GM12878 (cell line): ENCODE measurements around the gene C11orf58. TPM values are rescaled to one million over a fixed set of nuclear protein-coding genes. Genes with fewer than 3 reads are reported as not detected.

Experiments
- ATAC-seq: fragments of 200-7000 bp; cut with Tn5 transposase; 3 replicates; pipeline ENCODE4 v1.9.1; 2020; ENCODE audit warnings: mild to moderate bottlenecking, moderate library complexity
- BruUV-seq: library from RNA; stranded (reverse); fragments of 400-500 nt; replicated peaks from 2 replicates; lab custom pipeline; 2021; lab: Mats Ljungman, UMichigan
- CTCF ChIA-PET: fragments of 300-600 bp; sonication (Branson Sonifier 250); formaldehyde crosslinking; extraction: SDS; loops from one replicate; lab custom pipeline; 2021; ENCODE audit warnings: inconsistent platforms; lab: Yijun Ruan, JAX
- POLR2A ChIA-PET: fragments of 350-600 bp; formaldehyde crosslinking; extraction: SDS; loops from one replicate; lab custom pipeline; 2021; ENCODE audit warnings: inconsistent platforms; lab: Charles Lee
- RAD21 ChIA-PET: fragments of 300-600 bp; sonication (Branson Sonifier 250); formaldehyde crosslinking; loops from one replicate; lab custom pipeline; 2023; ENCODE audit warnings: antibody characterized with exemption; ENCODE audit not compliant: unreplicated experiment; lab: Charles Lee
- SMC1A ChIA-PET: fragments of 300-600 bp; sonication (Branson Sonifier 250); formaldehyde crosslinking; loops from one replicate; lab custom pipeline; 2023; ENCODE audit not compliant: unreplicated experiment, uncharacterized antibody; lab: Charles Lee
- DNase-seq: peaks from one replicate; pipeline ENCODE4 v3.0.0-alpha.2; 2011; ENCODE audit warnings: low read depth, low spot score
- FAIRE-seq: peaks from 3 replicates; lab custom pipeline; 2011; peaks lifted over from hg19 to GRCh38; lab: Jason Lieb, UNC
- H2AFZ ChIP-seq: 2 replicates; pipeline ENCODE4 v1.6.0; 2011; ENCODE audit warnings: low read depth, low read length, control low read depth; ENCODE audit not compliant: control insufficient read depth
- H3K27ac ChIP-seq: 2 replicates; pipeline ENCODE4 v1.5.1; 2011; ENCODE audit warnings: control low read depth; ENCODE audit not compliant: control insufficient read depth, insufficient read depth
- H3K27me3 ChIP-seq, 2 experiments: replicated peaks in 1 of 2; 2 replicates each; pipeline versions ENCODE4 v1.6.0 to v1.6.1; 2011; ENCODE audit warnings: low read length in 1 of 2; ENCODE audit not compliant: control insufficient read depth in 2 of 2, insufficient read depth in 2 of 2
- H3K36me3 ChIP-seq, 2 experiments: 2 replicates each; pipeline ENCODE4 v1.5.1; 2011; ENCODE audit warnings: low read length in 1 of 2; ENCODE audit not compliant: control insufficient read depth in 2 of 2, insufficient read depth in 2 of 2
- H3K4me1 ChIP-seq: 2 replicates; pipeline ENCODE4 v1.6.1; 2011; ENCODE audit warnings: mild to moderate bottlenecking, low read length, moderate library complexity, mixed read lengths; ENCODE audit not compliant: control insufficient read depth, insufficient read depth
- H3K4me2 ChIP-seq: 2 replicates; pipeline ENCODE4 v1.6.0; 2011; ENCODE audit warnings: control low read depth; ENCODE audit not compliant: control insufficient read depth, insufficient read depth
- H3K4me3 ChIP-seq: fragments of 200-600 bp; sonication (generic); 2 replicates; pipeline ENCODE4 v1.5.1; 2016
- H3K79me2 ChIP-seq: 2 replicates; pipeline ENCODE4 v1.6.0; 2011; ENCODE audit warnings: low read length; ENCODE audit not compliant: control insufficient read depth, insufficient read depth
- H3K9ac ChIP-seq: 2 replicates; pipeline ENCODE4 v1.8.0; 2011; ENCODE audit warnings: low read length, control low read depth, mixed read lengths; ENCODE audit not compliant: control insufficient read depth, insufficient read depth
- H3K9me3 ChIP-seq: replicated peaks from 3 replicates; pipeline ENCODE4 v1.5.1; 2011; ENCODE audit warnings: mild to moderate bottlenecking, low read length; ENCODE audit not compliant: control insufficient read depth, insufficient read depth
- H4K20me1 ChIP-seq: 2 replicates; pipeline ENCODE4 v1.6.0; 2011; ENCODE audit not compliant: control insufficient read depth, insufficient read depth
- CHD2 ChIP-seq: IDR thresholded peaks from 2 replicates; pipeline ENCODE4 v1.6.1; 2011; ENCODE audit warnings: low read depth, low read length, improper control_type of control experiment, borderline replicate concordance
- whole genome bisulfite sequencing: methylation state at CpG from one replicate; pipeline ENCODE4 v1.1.6; 2016; ENCODE audit warnings: low lambda C conversion rate; ENCODE audit not compliant: insufficient replicate concordance, insufficient coverage; ENCODE audit errors: missing lambda C conversion rate; 5-methylcytosine and 5-hydroxymethylcytosine counted together
- in situ Hi-C: fragments of 300-500 bp; cut with MboI; formaldehyde crosslinking; loops from 9 replicates; pipeline ENCODE4 v1.14.3; 2018; ENCODE audit warnings: mixed read lengths
- intact Hi-C: fragments of 100-400 bp; cut with micrococcal nuclease; formaldehyde crosslinking; loops from one replicate; pipeline ENCODE4 v1.14.2; 2022; ENCODE audit not compliant: unreplicated experiment
- polyA plus RNA-seq, 11 experiments: library from polyadenylated mRNA; depleted of rRNA in 4 of 11; unstranded in 6 of 11; stranded (reverse) in 5 of 11; fragments of >200 nt; fragmentation: Nextera tagmentation in 4 of 11; fragmentation: Illumina TruSeq in 1 of 11; extraction: Ambion mirVana in 4 of 11; extraction: Trizol in 1 of 11; gene quantifications; 1 replicate in 1 of 11; 2 replicates in 10 of 11; pipeline versions ENCODE4 v1.2.1 to v1.2.3, GENCODE V29; 2011 to 2016; ENCODE audit warnings: inconsistent platforms in 2 of 11, missing spikeins in 2 of 11, low read depth in 1 of 11
- total RNA-seq, 4 experiments: library from RNA; depleted of rRNA in 3 of 4; stranded (reverse); fragments of >200 nt in 3 of 4; fragmentation: Illumina TruSeq in 1 of 4; extraction: Trizol in 1 of 4; gene quantifications; 2 replicates each; pipeline versions ENCODE4 v1.2.1 to v1.2.3, GENCODE V29; 2013 to 2021
- TF ChIP-seq, protein P1 (sequence below): fragments of 150-350 bp; IDR thresholded peaks from 2 replicates; pipeline ENCODE4 v1.6.1; 2016; ENCODE audit warnings: low read depth, low read length
- TF ChIP-seq, protein P2 (sequence below): fragments of 450-650 bp; IDR thresholded peaks from 2 replicates; pipeline ENCODE4 v1.6.1; 2016; ENCODE audit warnings: mild to moderate bottlenecking

C11orf58 gene
- total and polyA plus RNA-seq, 10 of the 15 experiments (the other 5 are each of a cell fraction or from before 2014, with no cell fraction given), result 98.2 to 379 (median 211) TPM

DNA sequence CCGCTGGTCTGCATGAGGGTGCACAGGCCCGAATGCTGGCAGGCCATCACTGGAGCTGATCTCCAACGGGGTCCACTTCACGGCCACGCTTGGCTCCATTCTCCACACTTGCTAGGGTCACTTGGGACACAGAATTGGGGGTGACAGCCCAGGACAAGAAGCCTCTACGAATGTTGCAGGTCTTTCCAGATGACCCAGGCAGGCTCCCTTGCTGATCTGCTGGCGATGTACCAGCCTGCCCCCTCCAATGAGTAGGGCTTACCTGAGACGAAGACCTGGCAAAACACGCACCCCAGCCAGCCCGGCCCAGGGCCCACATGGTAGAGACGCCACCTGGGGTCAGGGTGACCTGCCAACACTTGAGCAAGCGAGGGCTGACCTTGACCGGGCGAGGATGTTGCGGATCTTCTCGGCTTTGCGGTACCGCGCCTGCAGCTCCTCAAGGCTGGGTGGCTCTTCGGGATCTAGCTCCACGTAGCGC is 44.9 kb downstream of the C11orf58 start (continued):
- TF ChIP-seq, protein P1, sequence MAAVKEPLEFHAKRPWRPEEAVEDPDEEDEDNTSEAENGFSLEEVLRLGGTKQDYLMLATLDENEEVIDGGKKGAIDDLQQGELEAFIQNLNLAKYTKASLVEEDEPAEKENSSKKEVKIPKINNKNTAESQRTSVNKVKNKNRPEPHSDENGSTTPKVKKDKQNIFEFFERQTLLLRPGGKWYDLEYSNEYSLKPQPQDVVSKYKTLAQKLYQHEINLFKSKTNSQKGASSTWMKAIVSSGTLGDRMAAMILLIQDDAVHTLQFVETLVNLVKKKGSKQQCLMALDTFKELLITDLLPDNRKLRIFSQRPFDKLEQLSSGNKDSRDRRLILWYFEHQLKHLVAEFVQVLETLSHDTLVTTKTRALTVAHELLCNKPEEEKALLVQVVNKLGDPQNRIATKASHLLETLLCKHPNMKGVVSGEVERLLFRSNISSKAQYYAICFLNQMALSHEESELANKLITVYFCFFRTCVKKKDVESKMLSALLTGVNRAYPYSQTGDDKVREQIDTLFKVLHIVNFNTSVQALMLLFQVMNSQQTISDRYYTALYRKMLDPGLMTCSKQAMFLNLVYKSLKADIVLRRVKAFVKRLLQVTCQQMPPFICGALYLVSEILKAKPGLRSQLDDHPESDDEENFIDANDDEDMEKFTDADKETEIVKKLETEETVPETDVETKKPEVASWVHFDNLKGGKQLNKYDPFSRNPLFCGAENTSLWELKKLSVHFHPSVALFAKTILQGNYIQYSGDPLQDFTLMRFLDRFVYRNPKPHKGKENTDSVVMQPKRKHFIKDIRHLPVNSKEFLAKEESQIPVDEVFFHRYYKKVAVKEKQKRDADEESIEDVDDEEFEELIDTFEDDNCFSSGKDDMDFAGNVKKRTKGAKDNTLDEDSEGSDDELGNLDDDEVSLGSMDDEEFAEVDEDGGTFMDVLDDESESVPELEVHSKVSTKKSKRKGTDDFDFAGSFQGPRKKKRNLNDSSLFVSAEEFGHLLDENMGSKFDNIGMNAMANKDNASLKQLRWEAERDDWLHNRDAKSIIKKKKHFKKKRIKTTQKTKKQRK, result no peak

DNA sequence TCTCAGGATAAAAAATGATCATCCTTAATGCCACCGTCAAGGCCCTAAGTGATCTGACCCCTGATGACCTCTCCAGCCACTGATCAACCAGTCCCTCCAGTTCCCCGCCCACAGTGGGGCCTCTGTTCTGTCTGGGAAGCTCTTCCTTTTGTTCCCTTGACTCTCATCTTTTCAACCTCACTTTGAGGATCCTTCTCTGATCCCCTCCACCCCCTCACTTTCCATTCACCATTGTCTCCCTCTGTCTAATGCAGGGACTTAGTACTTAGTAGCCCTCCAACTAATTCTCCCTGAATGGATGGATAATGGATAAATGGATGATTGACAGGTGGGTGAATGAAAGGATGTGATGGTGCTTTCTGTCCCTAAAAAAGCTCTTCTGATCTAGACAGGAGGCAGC is 45.6 kb downstream of the C11orf58 start:
- no peaks in the 10 kb centered on the region for H3K4me1 ChIP-seq
- H3K4me2 ChIP-seq, result no peak overlapping the region
- RAD21 ChIA-PET, result interaction anchor here (0.8 to 6.2 kb wide), 4 partner anchors 9 to 279 kb away, joined by 3 to 32 read pairs (median 6); no protein-coding TSS in a partner anchor
- BruUV-seq, result no TSS peak
- no peaks in the 10 kb centered on the region for H3K9me3 ChIP-seq
- CTCF ChIA-PET, result interaction anchor here (0.9 to 7.1 kb wide), 22 partner anchors 10 to 744 kb away, joined by 3 to 59 read pairs (median 8); partner anchors contain the start of genes C11orf58 and RPS13
- in situ Hi-C loops (no loop called here), intact Hi-C loops (loop anchor here (10.0 kb wide), 1 partner anchor 141 kb away; no protein-coding TSS in a partner anchor)
- POLR2A ChIA-PET, result interaction anchor here (0.6 kb wide), 1 partner anchor 478 kb away, joined by 3 read pairs; no protein-coding TSS in a partner anchor
- no peak for TF ChIP-seq CHD2
- TF ChIP-seq, protein P2, sequence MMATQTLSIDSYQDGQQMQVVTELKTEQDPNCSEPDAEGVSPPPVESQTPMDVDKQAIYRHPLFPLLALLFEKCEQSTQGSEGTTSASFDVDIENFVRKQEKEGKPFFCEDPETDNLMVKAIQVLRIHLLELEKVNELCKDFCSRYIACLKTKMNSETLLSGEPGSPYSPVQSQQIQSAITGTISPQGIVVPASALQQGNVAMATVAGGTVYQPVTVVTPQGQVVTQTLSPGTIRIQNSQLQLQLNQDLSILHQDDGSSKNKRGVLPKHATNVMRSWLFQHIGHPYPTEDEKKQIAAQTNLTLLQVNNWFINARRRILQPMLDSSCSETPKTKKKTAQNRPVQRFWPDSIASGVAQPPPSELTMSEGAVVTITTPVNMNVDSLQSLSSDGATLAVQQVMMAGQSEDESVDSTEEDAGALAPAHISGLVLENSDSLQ, result peak; percentile 33
- no peaks in the 10 kb centered on the region for H4K20me1 ChIP-seq
- no peak for FAIRE-seq
- DNase-seq, result no peak
- no peak overlapping the region for H3K9ac ChIP-seq
- H3K27ac ChIP-seq, result no peak overlapping the region
- no peak for ATAC-seq
- WGBS, result 28% methylated on average over 2 of the region's 2 CpGs
- no peaks in the 10 kb centered on the region for H3K79me2 ChIP-seq
- no peak overlapping the region for H2AFZ ChIP-seq
- H3K27me3 ChIP-seq, result no peaks in the 10 kb centered on the region
- H3K36me3 ChIP-seq, result no peaks in the 10 kb centered on the region
- H3K4me3 ChIP-seq, result no peak overlapping the region
- SMC1A ChIA-PET, result interaction anchor here (0.6 to 2.3 kb wide), 12 partner anchors 9 to 293 kb away, joined by 3 to 8 read pairs (median 3); partner anchors contain the start of gene RPS13
